ENCODE data around the gene RBBP4. TPM values are rescaled to one million over a fixed set of nuclear protein-coding genes. Genes with fewer than 3 reads are reported as not detected.
"Not testable (repeated sequence)": the region's sequence is repeated elsewhere in the genome, so short reads cannot be mapped to it uniquely, and the experiment has no call there.

The RBBP4 gene
- total RNA-seq, 2 experiments from 2014 or later, result 290 to 298 TPM

GRCh38 chr1:32680642-32681041, 29.6 kb downstream of the RBBP4 start:
- no peak overlapping the region for H3K4me3 Mint-ChIP-seq
- H3K9me3 Mint-ChIP-seq (ENCODE audit: insufficient read depth), result no peaks in the 10 kb centered on the region
- H3K27me3 Mint-ChIP-seq (ENCODE audit: low read depth), result no peaks in the 10 kb centered on the region
- ChIA-PET CTCF (no interaction called here), POLR2A (no interaction called here)
- peak overlapping the region; percentile 42 for H3K27ac Mint-ChIP-seq
- DNase-seq, result no peak
- peaks cover 65% of the 10 kb centered on the region for H3K36me3 Mint-ChIP-seq (ENCODE audit: low read depth)
- H3K4me1 Mint-ChIP-seq (ENCODE audit: low read depth), result no peaks in the 10 kb centered on the region
- ATAC-seq, result no peak

GRCh38 chr1:32681509-32681908, 30.5 kb downstream of the RBBP4 start:
- POLR2A ChIA-PET, result interaction anchor here (0.6 kb wide), 1 partner anchor 57 kb away, joined by 3 read pairs; no protein-coding TSS in a partner anchor
- Mint-ChIP-seq H3K4me1 (ENCODE audit: low read depth) (no peaks in the 10 kb centered on the region), H3K9me3 (ENCODE audit: insufficient read depth) (no peaks in the 10 kb centered on the region), H3K36me3 (ENCODE audit: low read depth) (peaks cover 67% of the 10 kb centered on the region), H3K4me3 (no peak overlapping the region), H3K27me3 (ENCODE audit: low read depth) (no peaks in the 10 kb centered on the region), H3K27ac (no peak overlapping the region)
- DNase-seq (no peak), ATAC-seq (no peak)
- CTCF ChIA-PET, result no interaction called here

- POLR2A ChIA-PET, result interaction anchor here (0.6 kb wide), 1 partner anchor 57 kb away, joined by 3 read pairs; no protein-coding TSS in a partner anchor
Measured at GRCh38 chr1:32681999-32682398, 31.0 kb downstream of the RBBP4 start.

GRCh38 chr1:32683397-32683796, 32.4 kb downstream of the RBBP4 start:
- ATAC-seq, result no peak
- ChIA-PET POLR2A (no interaction called here), CTCF (no interaction called here)
- H3K4me3 Mint-ChIP-seq, result no peak overlapping the region
- H3K27ac Mint-ChIP-seq, result no peak overlapping the region
- no peaks in the 10 kb centered on the region for H3K9me3 Mint-ChIP-seq (ENCODE audit: insufficient read depth)
- no peaks in the 10 kb centered on the region for H3K27me3 Mint-ChIP-seq (ENCODE audit: low read depth)
- no peak for DNase-seq
- H3K4me1 Mint-ChIP-seq (ENCODE audit: low read depth), result no peaks in the 10 kb centered on the region
- H3K36me3 Mint-ChIP-seq (ENCODE audit: low read depth), result peaks cover 56% of the 10 kb centered on the region

More at GRCh38 chr1:32681999-32682398, 31.0 kb downstream of the RBBP4 start:
- Mint-ChIP-seq H3K36me3 (ENCODE audit: low read depth) (peaks cover 63% of the 10 kb centered on the region), H3K4me1 (ENCODE audit: low read depth) (no peaks in the 10 kb centered on the region), H3K27me3 (ENCODE audit: low read depth) (no peaks in the 10 kb centered on the region), H3K9me3 (ENCODE audit: insufficient read depth) (no peaks in the 10 kb centered on the region), H3K4me3 (no peak overlapping the region), H3K27ac (no peak overlapping the region)
- ATAC-seq (no peak), DNase-seq (no peak)
- CTCF ChIA-PET, result no interaction called here

- no peak overlapping the region for H3K4me3 Mint-ChIP-seq
- H3K27me3 Mint-ChIP-seq (ENCODE audit: low read depth), result no peaks in the 10 kb centered on the region
- peak overlapping the region; percentile 4 for H3K27ac Mint-ChIP-seq
- no peak for ATAC-seq
- no peaks in the 10 kb centered on the region for H3K9me3 Mint-ChIP-seq (ENCODE audit: insufficient read depth)
- H3K36me3 Mint-ChIP-seq (ENCODE audit: low read depth), result peaks cover 51% of the 10 kb centered on the region
- DNase-seq, result no peak
- ChIA-PET CTCF (interaction anchor here (1.6 kb wide), 1 partner anchor 27 kb away, joined by 3 read pairs; no protein-coding TSS in a partner anchor), POLR2A (interaction anchor here (1.9 kb wide), 1 partner anchor 22 kb away, joined by 4 read pairs; no protein-coding TSS in a partner anchor)
- H3K4me1 Mint-ChIP-seq (ENCODE audit: low read depth), result no peaks in the 10 kb centered on the region
Measured at GRCh38 chr1:32684167-32684811, 33.3 kb downstream of the RBBP4 start.

- Mint-ChIP-seq H3K4me1 (ENCODE audit: low read depth) (no peaks in the 10 kb centered on the region), H3K27ac (no peak overlapping the region), H3K4me3 (no peak overlapping the region), H3K27me3 (ENCODE audit: low read depth) (no peaks in the 10 kb centered on the region), H3K36me3 (ENCODE audit: low read depth) (peaks cover 46% of the 10 kb centered on the region), H3K9me3 (ENCODE audit: insufficient read depth) (no peaks in the 10 kb centered on the region)
- ATAC-seq (no peak), DNase-seq (no peak)
- ChIA-PET CTCF (interaction anchor here (1.6 kb wide), 1 partner anchor 26 kb away, joined by 3 read pairs; no protein-coding TSS in a partner anchor), POLR2A (interaction anchor here (1.9 kb wide), 1 partner anchor 20 kb away, joined by 4 read pairs; no protein-coding TSS in a partner anchor)
Measured at GRCh38 chr1:32685498-32685897, 34.5 kb downstream of the RBBP4 start.

- no peaks in the 10 kb centered on the region for H3K9me3 Mint-ChIP-seq (ENCODE audit: insufficient read depth)
- no peaks in the 10 kb centered on the region for H3K27me3 Mint-ChIP-seq (ENCODE audit: low read depth)
- H3K36me3 Mint-ChIP-seq (ENCODE audit: low read depth), result peaks cover 38% of the 10 kb centered on the region
- no peak for ATAC-seq
- ChIA-PET POLR2A (interaction anchor here (0.9 kb wide), 1 partner anchor 23 kb away, joined by 3 read pairs; no protein-coding TSS in a partner anchor), CTCF (interaction anchor here (0.6 to 1.9 kb wide), 2 partner anchors 26 to 166 kb away, joined by 3 to 5 read pairs; no protein-coding TSS in a partner anchor)
- H3K4me3 Mint-ChIP-seq, result no peak overlapping the region
- peak overlapping the region; percentile 2 for H3K27ac Mint-ChIP-seq
- no peak for DNase-seq
- H3K4me1 Mint-ChIP-seq (ENCODE audit: low read depth), result no peaks in the 10 kb centered on the region
Measured at GRCh38 chr1:32686387-32686786, 35.4 kb downstream of the RBBP4 start.

GRCh38 chr1:32693455-32694174, 42.6 kb downstream of the RBBP4 start:
- Mint-ChIP-seq H3K9me3 (ENCODE audit: insufficient read depth) (no peaks in the 10 kb centered on the region), H3K4me1 (ENCODE audit: low read depth) (peaks cover 15% of the 10 kb centered on the region), H3K27ac (no peak overlapping the region), H3K27me3 (ENCODE audit: low read depth) (no peaks in the 10 kb centered on the region), H3K36me3 (ENCODE audit: low read depth) (peaks cover 3% of the 10 kb centered on the region), H3K4me3 (no peak overlapping the region)
- ChIA-PET CTCF (no interaction called here), POLR2A (no interaction called here)
- no peak for DNase-seq
- ATAC-seq, result no peak

- Mint-ChIP-seq H3K9me3 (ENCODE audit: insufficient read depth) (no peaks in the 10 kb centered on the region), H3K27me3 (ENCODE audit: low read depth) (peaks cover 7% of the 10 kb centered on the region), H3K36me3 (ENCODE audit: low read depth) (peaks cover under 1% of the 10 kb centered on the region), H3K4me1 (ENCODE audit: low read depth) (peaks cover 15% of the 10 kb centered on the region), H3K4me3 (no peak overlapping the region), H3K27ac (peak overlapping the region; percentile 4)
- DNase-seq (no peak), ATAC-seq (no peak)
- CTCF ChIA-PET, result interaction anchor here (1.0 to 1.3 kb wide), 2 partner anchors 17 to 175 kb away, joined by 3 to 7 read pairs; no protein-coding TSS in a partner anchor
- POLR2A ChIA-PET, result interaction anchor here (0.9 kb wide), 1 partner anchor 44 kb away, joined by 3 read pairs; the partner anchor contains the start of genes RBBP4 and ZBTB8OS
Measured at GRCh38 chr1:32695098-32695904, 44.3 kb downstream of the RBBP4 start.

- POLR2A ChIA-PET, result no interaction called here
- Mint-ChIP-seq H3K9me3 (ENCODE audit: insufficient read depth) (no peaks in the 10 kb centered on the region), H3K4me1 (ENCODE audit: low read depth) (peaks cover 15% of the 10 kb centered on the region), H3K36me3 (ENCODE audit: low read depth) (no peaks in the 10 kb centered on the region), H3K27me3 (ENCODE audit: low read depth) (peaks cover 9% of the 10 kb centered on the region), H3K27ac (peak overlapping the region; percentile 4), H3K4me3 (no peak overlapping the region)
- DNase-seq (no peak), ATAC-seq (no peak)
- CTCF ChIA-PET, result no interaction called here
Measured at GRCh38 chr1:32696041-32696440, 45.0 kb downstream of the RBBP4 start.

- CTCF ChIA-PET, result not testable (repeated sequence)
Measured at GRCh38 chr1:32696996-32697395, 46.0 kb downstream of the RBBP4 start.

More at GRCh38 chr1:32696996-32697395, 46.0 kb downstream of the RBBP4 start:
- H3K36me3 Mint-ChIP-seq (ENCODE audit: low read depth); H3K4me3 Mint-ChIP-seq; DNase-seq; H3K27ac Mint-ChIP-seq; H3K9me3 Mint-ChIP-seq (ENCODE audit: insufficient read depth); POLR2A ChIA-PET; ATAC-seq: not testable (repeated sequence)
- H3K4me1 Mint-ChIP-seq (ENCODE audit: low read depth), result peaks cover 17% of the 10 kb centered on the region
- peaks cover 18% of the 10 kb centered on the region for H3K27me3 Mint-ChIP-seq (ENCODE audit: low read depth)
